SK-N-MC (cell line): ENCODE measurements around the gene CNGB1.

ENCODE experiments used
- EZH2 ChIP-seq: fragments of 200-600 bp; sonication (generic); IDR thresholded peaks from one replicate; pipeline ENCODE4 v1.6.1; 2017; ENCODE audit warnings: antibody characterized with exemption
- FOXP2 ChIP-seq: optimal IDR thresholded peaks from 2 replicates; pipeline ENCODE3; 2011; ENCODE audit warnings: mild to moderate bottlenecking, moderate library complexity; ENCODE audit not compliant: insufficient read depth; ENCODE audit errors: extremely low read length, control extremely low read depth
- POLR2AphosphoS5 ChIP-seq: IDR thresholded peaks from 2 replicates; pipeline ENCODE4 v1.6.1; 2012; ENCODE audit warnings: mild to moderate bottlenecking, low read depth, low read length, borderline replicate concordance

DNA sequence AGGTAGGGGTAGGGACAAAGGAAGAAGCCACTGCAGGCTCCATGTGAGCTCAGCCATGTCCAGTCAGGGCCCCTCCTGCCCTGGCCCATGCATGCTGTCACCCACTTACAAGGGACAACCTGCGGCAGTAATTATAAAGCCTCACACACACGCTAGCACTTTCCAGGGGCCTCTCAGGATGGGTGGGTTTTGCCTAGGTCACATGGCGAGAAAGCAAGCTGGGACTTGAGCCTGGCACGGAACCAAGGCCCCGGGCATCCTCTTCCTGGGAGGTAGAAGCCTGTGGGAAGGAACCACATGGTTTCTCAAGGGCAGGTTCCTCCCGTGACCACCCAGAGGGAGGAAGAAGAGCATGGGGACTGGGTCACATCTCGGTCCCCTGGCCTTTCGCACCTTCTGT, 22.5 kb upstream of the CNGB1 start:
- no peak for TF ChIP-seq FOXP2
- no peak for TF ChIP-seq POLR2AphosphoS5
- no peak for TF ChIP-seq EZH2
